GM23338 (cell line): ENCODE results near the gene KLHL12. TPM values are rescaled to one million over a fixed set of nuclear protein-coding genes. Genes with fewer than 3 reads are reported as not detected.

Source experiments
- ATAC-seq: fragments of 200-7000 bp; cut with Tn5 transposase; 3 replicates; pipeline ENCODE4 v1.9.1; 2020
- DNase-seq: peaks from one replicate; pipeline ENCODE4 v3.0.0-alpha.2; 2015; ENCODE audit warnings: low spot score
- H2AFZ ChIP-seq: fragments of 200-600 bp; sonication (generic); 2 replicates; pipeline ENCODE4 v1.8.0; 2016; ENCODE audit warnings: antibody characterized with exemption, mild to moderate bottlenecking, moderate library complexity
- H3F3A ChIP-seq: fragments of 200-600 bp; sonication (generic); replicated peaks from 2 replicates; pipeline ENCODE4 v1.8.0; 2017; ENCODE audit warnings: antibody characterized with exemption, mixed run types, low read depth
- H3K27ac ChIP-seq: fragments of 200-600 bp; sonication (generic); 2 replicates; pipeline ENCODE4 v1.6.1; 2016; ENCODE audit warnings: low read depth
- H3K27me3 ChIP-seq: fragments of 200-600 bp; sonication (generic); 2 replicates; pipeline ENCODE4 v1.8.0; 2016; ENCODE audit warnings: mild to moderate bottlenecking, mixed run types, moderate library complexity; ENCODE audit not compliant: insufficient read depth
- H3K36me3 ChIP-seq: fragments of 200-600 bp; sonication (generic); 2 replicates; pipeline ENCODE4 v1.8.0; 2016; ENCODE audit warnings: mild to moderate bottlenecking; ENCODE audit not compliant: insufficient read depth
- H3K4me1 ChIP-seq: fragments of 200-600 bp; sonication (generic); 2 replicates; pipeline ENCODE4 v1.8.0; 2016; ENCODE audit warnings: mild to moderate bottlenecking, moderate library complexity; ENCODE audit not compliant: insufficient read depth
- H3K4me2 ChIP-seq: fragments of 200-600 bp; sonication (generic); 2 replicates; pipeline ENCODE4 v1.7.1; 2017; ENCODE audit warnings: mixed run types
- H3K4me3 ChIP-seq: fragments of 200-600 bp; sonication (generic); 2 replicates; pipeline ENCODE4 v1.6.1; 2016; ENCODE audit warnings: mixed run types
- H3K79me2 ChIP-seq: fragments of 200-600 bp; sonication (generic); replicated peaks from 2 replicates; pipeline ENCODE4 v1.8.0; 2017; ENCODE audit warnings: mild to moderate bottlenecking; ENCODE audit not compliant: insufficient read depth
- H3K9me2 ChIP-seq: fragments of 200-600 bp; sonication (generic); 2 replicates; pipeline ENCODE4 v1.8.0; 2017; ENCODE audit not compliant: insufficient read depth
- H4K20me1 ChIP-seq: fragments of 200-600 bp; sonication (generic); replicated peaks from 2 replicates; pipeline ENCODE4 v1.8.0; 2017; ENCODE audit warnings: mild to moderate bottlenecking; ENCODE audit not compliant: insufficient read depth
- H3K27ac Mint-ChIP-seq: 2 replicates; pipeline ENCODE4 v1.8.0; 2020; ENCODE audit warnings: inconsistent platforms, mild to moderate bottlenecking, moderate library complexity, mixed read lengths
- H3K27me3 Mint-ChIP-seq: 3 replicates; pipeline ENCODE4 v1.8.0; 2022; ENCODE audit warnings: low read depth, mild to moderate bottlenecking, moderate library complexity, mixed read lengths, inconsistent platforms; ENCODE audit not compliant: insufficient read depth, poor library complexity
- H3K36me3 Mint-ChIP-seq: 3 replicates; pipeline ENCODE4 v1.8.0; 2021; ENCODE audit warnings: low read depth, mild to moderate bottlenecking, inconsistent platforms, moderate library complexity, mixed read lengths
- H3K4me1 Mint-ChIP-seq: 3 replicates; pipeline ENCODE4 v1.8.0; 2020; ENCODE audit warnings: mild to moderate bottlenecking, inconsistent platforms, mixed read lengths
- H3K4me3 Mint-ChIP-seq: 3 replicates; pipeline ENCODE4 v1.8.0; 2021; ENCODE audit warnings: moderate library complexity, mild to moderate bottlenecking, inconsistent platforms, mixed read lengths
- H3K9me3 Mint-ChIP-seq: 3 replicates; pipeline ENCODE4 v1.8.0; 2020; ENCODE audit warnings: moderate library complexity, mild to moderate bottlenecking, inconsistent platforms, mixed read lengths
- CREB1 ChIP-seq: fragments of 250-450 bp; sonication (Bioruptor Pico); IDR thresholded peaks from 2 replicates; pipeline ENCODE4 v1.5.0; 2020; ENCODE audit warnings: low read depth, mild to moderate bottlenecking, moderate library complexity
- CTCF ChIP-seq, 2 experiments: fragments of 200-600 bp in 1 of 2; sonication (generic) in 1 of 2; conservative IDR thresholded peaks; 2 replicates each; pipeline versions ENCODE4 v1.5.1 to v1.6.1; 2016 to 2017; ENCODE audit warnings: antibody characterized with exemption in 2 of 2, low read depth in 2 of 2, mild to moderate bottlenecking in 2 of 2, moderate library complexity in 1 of 2
- EZH2 ChIP-seq: fragments of 200-600 bp; sonication (generic); IDR thresholded peaks from one replicate; pipeline ENCODE4 v1.8.0; 2017; ENCODE audit warnings: antibody characterized with exemption, mild to moderate bottlenecking, low read depth; ENCODE audit not compliant: unreplicated experiment
- EZH2phosphoT487 ChIP-seq: fragments of 200-600 bp; sonication (generic); IDR thresholded peaks from one replicate; pipeline ENCODE4 v1.8.1; 2018; ENCODE audit warnings: antibody characterized with exemption; ENCODE audit not compliant: unreplicated experiment
- JUNB ChIP-seq: IDR thresholded peaks from one replicate; pipeline ENCODE4 v1.6.1; 2016; ENCODE audit warnings: antibody characterized with exemption; ENCODE audit not compliant: unreplicated experiment
- NANOG ChIP-seq: IDR thresholded peaks from 2 replicates; pipeline ENCODE4 v1.6.1; 2016; ENCODE audit warnings: antibody characterized with exemption, borderline replicate concordance
- POLR2AphosphoS5 ChIP-seq: IDR thresholded peaks from 2 replicates; pipeline ENCODE4 v1.6.1; 2016; ENCODE audit warnings: antibody characterized with exemption, low read depth
- REST ChIP-seq: IDR thresholded peaks from one replicate; pipeline ENCODE4 v1.6.1; 2018; ENCODE audit warnings: antibody characterized with exemption; ENCODE audit not compliant: unreplicated experiment
- STAT1 ChIP-seq: IDR thresholded peaks from one replicate; pipeline ENCODE4 v1.6.1; 2016; ENCODE audit warnings: antibody characterized with exemption; ENCODE audit not compliant: unreplicated experiment
- ZNF114 ChIP-seq: fragments of 250-450 bp; sonication (Bioruptor Pico); IDR thresholded peaks from 2 replicates; pipeline ENCODE4 v1.5.0; 2020; ENCODE audit warnings: mild to moderate bottlenecking, moderate library complexity
- ZNF331 ChIP-seq: fragments of 250-450 bp; sonication (Bioruptor Pico); IDR thresholded peaks from 2 replicates; pipeline ENCODE4 v1.5.0; 2020; ENCODE audit warnings: low read depth, mild to moderate bottlenecking, moderate library complexity
- ZNF462 ChIP-seq: fragments of 250-450 bp; sonication (Bioruptor Pico); IDR thresholded peaks from 2 replicates; pipeline ENCODE4 v1.5.0; 2020; ENCODE audit warnings: mild to moderate bottlenecking, moderate library complexity
- polyA plus RNA-seq: library from polyadenylated mRNA; unstranded; fragments of >200 nt; fragmentation: Nextera tagmentation; extraction: Ambion mirVana; gene quantifications from 2 replicates; pipeline ENCODE4 v1.2.1, GENCODE V29; 2016
- total RNA-seq: library from RNA; depleted of rRNA; stranded (reverse); fragments of >200 nt; shearing (Covaris generic); gene quantifications from 2 replicates; pipeline ENCODE4 v1.2.3, GENCODE V29; 2014
- TF ChIP-seq, protein P1 (sequence below): IDR thresholded peaks from 2 replicates; pipeline ENCODE4 v1.6.1; 2016; ENCODE audit warnings: antibody characterized with exemption

The KLHL12 gene
- total and polyA plus RNA-seq, 2 experiments from 2014 or later = 14.6 to 27.5 TPM

DNA sequence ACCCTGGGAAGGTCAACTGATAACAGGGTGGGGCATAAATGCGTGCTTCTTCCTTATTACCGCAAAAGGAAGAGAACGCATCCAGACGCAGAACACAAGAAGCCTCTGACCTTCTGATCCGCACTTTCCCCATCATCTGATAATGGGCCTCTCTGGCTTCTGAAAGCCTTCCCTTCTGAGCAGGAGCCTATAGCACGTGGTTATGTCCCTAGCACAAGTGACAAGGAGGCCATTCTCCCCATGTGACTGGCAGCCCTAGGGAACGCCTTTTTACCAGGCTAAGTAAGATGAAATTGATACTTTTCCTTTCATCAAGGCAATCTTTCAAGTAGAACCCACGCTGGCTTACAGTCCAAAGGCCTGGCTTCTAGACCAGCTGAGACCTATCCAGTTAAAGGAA, 72.2 kb downstream of the KLHL12 start:
- H3K4me1 Mint-ChIP-seq = peaks cover 4% of the 10 kb centered on the region; the same call in 2 of the 3 replicates
- ATAC-seq (no peak), DNase-seq (no peak)
- Histone ChIP-seq H3K4me3 (no peak overlapping the region), H3K4me1 (peaks cover 3% of the 10 kb centered on the region; the same call in 1 of the 2 replicates), H3K79me2 (peaks cover 20% of the 10 kb centered on the region), H3K27ac (no peak overlapping the region), H3K4me2 (no peak overlapping the region), H4K20me1 (peaks cover 9% of the 10 kb centered on the region), H3K36me3 (peaks cover 15% of the 10 kb centered on the region; the same call in 1 of the 2 replicates), H3F3A (peaks cover 4% of the 10 kb centered on the region; the same call in 1 of the 2 replicates), H2AFZ (no peak overlapping the region), H3K27me3 (no peaks in the 10 kb centered on the region), H3K9me2 (no peaks in the 10 kb centered on the region)
- H3K27ac Mint-ChIP-seq = no peak overlapping the region
- no peaks in the 10 kb centered on the region for H3K9me3 Mint-ChIP-seq
- no peak overlapping the region for H3K4me3 Mint-ChIP-seq
- H3K36me3 Mint-ChIP-seq = peaks cover 54% of the 10 kb centered on the region
- TF ChIP-seq CTCF (conservative IDR thresholded peaks at IDR 0.05; ENCODE audit: low read depth in 2 of 2) (no peak), EZH2phosphoT487 (no peak), CREB1 (CRISPR knock-in tag) (no peak), ZNF331 (CRISPR knock-in tag) (no peak), ZNF462 (no peak), POLR2AphosphoS5 (no peak), REST (no peak), ZNF114 (CRISPR knock-in tag) (no peak), NANOG (no peak), EZH2 (no peak), STAT1 (no peak), JUNB (no peak)
- TF ChIP-seq, protein P1, sequence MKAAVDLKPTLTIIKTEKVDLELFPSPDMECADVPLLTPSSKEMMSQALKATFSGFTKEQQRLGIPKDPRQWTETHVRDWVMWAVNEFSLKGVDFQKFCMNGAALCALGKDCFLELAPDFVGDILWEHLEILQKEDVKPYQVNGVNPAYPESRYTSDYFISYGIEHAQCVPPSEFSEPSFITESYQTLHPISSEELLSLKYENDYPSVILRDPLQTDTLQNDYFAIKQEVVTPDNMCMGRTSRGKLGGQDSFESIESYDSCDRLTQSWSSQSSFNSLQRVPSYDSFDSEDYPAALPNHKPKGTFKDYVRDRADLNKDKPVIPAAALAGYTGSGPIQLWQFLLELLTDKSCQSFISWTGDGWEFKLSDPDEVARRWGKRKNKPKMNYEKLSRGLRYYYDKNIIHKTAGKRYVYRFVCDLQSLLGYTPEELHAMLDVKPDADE = no peak
- peaks cover 2% of the 10 kb centered on the region for H3K27me3 Mint-ChIP-seq
